Measurements from ENCODE around the gene CAPNS2.

DNA sequence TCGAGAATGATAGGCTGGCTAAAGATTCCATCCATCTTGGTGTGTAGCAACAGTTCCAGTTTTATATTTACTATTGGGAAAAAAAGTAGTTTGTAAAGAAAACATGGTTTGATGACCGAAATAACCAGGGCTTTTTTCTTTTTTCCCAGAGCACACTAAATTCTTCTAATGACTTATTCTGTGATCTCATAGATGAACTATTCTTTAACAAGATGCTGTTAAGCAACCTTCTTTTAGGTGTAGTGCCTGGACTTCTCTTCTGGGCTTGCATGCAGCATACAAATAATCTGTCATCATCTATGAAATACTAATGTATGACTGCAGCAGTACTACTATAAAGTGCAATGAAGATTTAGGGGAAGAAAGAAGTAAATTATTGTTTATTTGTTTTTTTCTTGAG lies 11.0 kb upstream of the CAPNS2 start:
- TF ChIP-seq CTCF (IDR thresholded peaks at IDR 0.05): no peak
- no peak for TF ChIP-seq POLR2A (IDR thresholded peaks at IDR 0.05)

Data from heart left ventricle (tissue), 13 donors.